ENCODE measurements around the gene ZNF418.

ZNF418 gene

GRCh38 chr19:57949702-57950101 is 14.5 kb upstream of the ZNF418 start:
- no peak overlapping the region for H3K4me3 ChIP-seq (replicated peaks; ENCODE audit: low read depth, low read length)
- no peak for TF ChIP-seq CTCF (IDR thresholded peaks at IDR 0.05; ENCODE audit: low read length, missing control alignments)
- DNase-seq (ENCODE audit: low read depth), result no peak

GRCh38 chr19:57949296-57949695 is 14.1 kb upstream of the ZNF418 start:
- no peak for TF ChIP-seq CTCF (IDR thresholded peaks at IDR 0.05; ENCODE audit: low read length, missing control alignments)
- DNase-seq (ENCODE audit: low read depth), result no peak
- H3K4me3 ChIP-seq (replicated peaks; ENCODE audit: low read depth, low read length), result no peak overlapping the region

GRCh38 chr19:57947419-57948134 is 12.4 kb upstream of the ZNF418 start, which contains the start of gene ZNF256:
ZNF256 (minus strand) TSS chr19:57947706; CDS start chr19:57947474, 232 bp downstream.
- DNase-seq (ENCODE audit: low read depth), result peak; percentile 96
- TF ChIP-seq CTCF (IDR thresholded peaks at IDR 0.05; ENCODE audit: low read length, missing control alignments), result peak; percentile 55
- H3K4me3 ChIP-seq (replicated peaks; ENCODE audit: low read depth, low read length), result peak within 1 kb of the TSS; percentile 87

- no peak for TF ChIP-seq CTCF (IDR thresholded peaks at IDR 0.05; ENCODE audit: low read length, missing control alignments)
- DNase-seq (ENCODE audit: low read depth), result no peak
- H3K4me3 ChIP-seq (replicated peaks; ENCODE audit: low read depth, low read length), result peak overlapping the region; percentile 87
Measured at GRCh38 chr19:57947088-57947418, 11.9 kb upstream of the ZNF418 start.

GRCh38 chr19:57946316-57946715 is 11.1 kb upstream of the ZNF418 start:
- H3K4me3 ChIP-seq (replicated peaks; ENCODE audit: low read depth, low read length), result peak overlapping the region; percentile 87
- no peak for TF ChIP-seq CTCF (IDR thresholded peaks at IDR 0.05; ENCODE audit: low read length, missing control alignments)
- no peak for DNase-seq (ENCODE audit: low read depth)

GRCh38 chr19:57941593-57941992 is 6.4 kb upstream of the ZNF418 start:
- no peak overlapping the region for H3K4me3 ChIP-seq (replicated peaks; ENCODE audit: low read depth, low read length)
- DNase-seq (ENCODE audit: low read depth), result no peak
- no peak for TF ChIP-seq CTCF (IDR thresholded peaks at IDR 0.05; ENCODE audit: low read length, missing control alignments)

GRCh38 chr19:57935731-57936130 is 529 bp upstream of the ZNF418 start:
- DNase-seq (ENCODE audit: low read depth), result no peak
- TF ChIP-seq CTCF (IDR thresholded peaks at IDR 0.05; ENCODE audit: low read length, missing control alignments), result no peak
- H3K4me3 ChIP-seq (replicated peaks; ENCODE audit: low read depth, low read length), result no peak overlapping the region

Measured in fibroblast of pulmonary artery (primary cell).